GM21360 (cell line): ENCODE measurements around the gene ELMO1.

Experiments used
- ATAC-seq: cut with Tn5 transposase; IDR thresholded peaks from one replicate; pipeline ENCODE4 v1.9.1; 2021; ENCODE audit warnings: mild to moderate bottlenecking, moderate library complexity; ENCODE audit not compliant: unreplicated experiment

The ELMO1 gene

DNA sequence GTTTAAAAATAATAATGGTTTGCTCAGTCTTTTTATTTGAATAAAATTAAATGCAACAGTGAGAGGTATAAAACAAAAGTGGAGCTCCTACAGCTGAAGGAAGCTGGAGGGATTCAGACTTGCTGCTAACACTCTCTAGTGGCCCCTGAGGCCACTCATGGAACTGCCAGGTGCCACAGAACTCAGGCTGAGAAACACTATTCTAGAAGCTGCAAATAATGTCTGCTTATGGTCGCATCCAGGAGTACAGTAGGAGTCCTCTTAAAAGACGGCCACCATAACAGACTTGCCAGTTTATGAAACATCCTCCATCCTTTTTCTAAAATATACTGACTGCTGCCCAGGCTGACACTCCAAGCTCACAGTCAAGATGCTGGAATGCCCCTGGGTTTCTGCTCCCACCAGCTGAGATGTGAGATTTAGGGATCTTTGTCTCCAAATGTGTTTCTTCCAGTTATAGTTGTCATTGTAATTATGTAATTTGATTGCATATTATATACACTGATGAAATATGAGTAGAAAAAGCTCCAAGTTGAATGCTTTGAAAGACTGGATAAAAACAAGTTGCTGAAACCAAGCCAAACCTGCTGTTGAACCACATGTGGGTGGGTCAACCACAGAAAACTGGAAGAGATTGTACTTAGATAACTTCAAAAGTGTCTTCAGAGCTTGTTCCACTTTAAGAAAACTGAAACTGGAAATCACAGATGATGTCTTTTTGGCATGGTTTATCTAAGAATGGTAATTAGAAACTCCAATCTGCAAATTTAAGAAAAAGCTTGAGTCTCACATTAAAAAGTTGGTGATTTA, 510.7 kb downstream of the ELMO1 start:
- ATAC-seq, result no peak

DNA sequence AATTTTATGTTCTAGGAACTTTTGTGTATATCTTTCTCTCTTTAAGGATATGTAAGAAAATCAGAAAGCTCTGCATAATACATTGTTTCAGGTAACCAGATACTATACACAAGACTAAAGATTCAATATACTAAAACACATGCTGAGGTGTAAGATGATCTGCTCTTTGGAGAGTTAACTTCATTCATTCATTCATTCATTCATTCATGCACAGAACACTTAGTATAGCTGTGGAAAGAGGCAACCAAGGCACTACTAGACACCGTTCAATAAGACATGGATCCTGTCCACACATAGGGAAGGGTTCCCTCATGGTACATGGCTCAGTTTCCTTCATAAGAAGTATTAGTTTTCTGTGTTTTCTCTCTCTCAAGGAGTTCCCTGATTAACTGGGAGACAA, 516.8 kb downstream of the ELMO1 start:
- ATAC-seq, result no peak

DNA sequence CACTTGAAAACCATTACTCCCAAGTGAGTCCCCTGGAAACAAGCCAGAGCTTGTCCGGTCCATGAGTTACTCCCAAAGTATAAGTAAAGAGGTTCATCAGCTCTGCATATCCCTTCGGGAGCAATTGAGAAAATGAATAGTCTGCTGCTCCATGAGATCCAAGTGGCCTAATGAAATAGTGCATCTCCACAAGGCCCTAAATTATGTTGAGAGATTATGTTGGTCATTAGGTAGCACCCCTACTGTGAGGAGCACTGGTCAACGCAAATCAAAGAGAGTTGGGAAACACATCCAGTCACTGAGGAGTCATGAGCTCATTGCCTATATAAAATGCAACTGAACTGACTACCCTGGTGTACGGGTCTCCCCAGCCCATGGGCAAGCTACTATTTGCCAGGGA, 518.9 kb downstream of the ELMO1 start:
- ATAC-seq, result no peak

DNA sequence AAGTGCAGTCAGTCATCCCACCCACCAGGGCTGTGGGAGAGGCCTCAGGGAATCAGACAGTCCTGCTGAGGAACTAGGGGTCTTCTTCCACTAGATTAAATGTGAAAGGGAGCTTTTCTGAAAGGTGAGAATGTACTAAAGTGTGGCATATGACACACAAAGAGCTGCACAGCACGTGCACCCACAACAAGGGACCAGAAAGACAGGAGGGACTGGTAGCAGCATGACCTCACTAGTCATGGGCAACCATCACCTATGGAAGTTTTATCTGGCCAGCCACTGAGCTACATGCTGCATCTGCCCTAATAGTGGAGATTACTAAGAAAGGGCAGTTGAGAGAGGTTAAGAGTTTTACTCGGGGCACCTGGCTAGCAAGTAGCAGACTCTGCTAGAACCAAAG, 519.9 kb downstream of the ELMO1 start:
- ATAC-seq, result no peak

DNA sequence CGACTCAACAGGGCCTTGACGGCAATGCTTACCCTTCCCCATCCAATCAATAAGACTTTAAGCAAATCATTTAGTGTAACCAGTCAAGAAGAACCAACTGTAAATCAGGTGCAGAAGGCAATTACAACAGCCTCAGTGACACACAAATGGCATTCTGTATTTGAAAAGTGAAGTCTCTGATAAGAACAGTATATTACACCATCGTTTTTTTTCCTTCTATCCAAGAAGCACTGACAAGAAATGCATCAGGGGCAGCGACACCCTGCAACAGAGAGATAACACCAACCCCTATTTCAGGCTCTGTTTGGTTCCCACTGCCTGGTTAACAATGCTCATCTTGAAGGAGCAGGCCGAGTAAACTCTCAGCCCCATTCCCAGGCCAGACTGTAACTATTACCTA, 520.4 kb downstream of the ELMO1 start:
- no peak for ATAC-seq

DNA sequence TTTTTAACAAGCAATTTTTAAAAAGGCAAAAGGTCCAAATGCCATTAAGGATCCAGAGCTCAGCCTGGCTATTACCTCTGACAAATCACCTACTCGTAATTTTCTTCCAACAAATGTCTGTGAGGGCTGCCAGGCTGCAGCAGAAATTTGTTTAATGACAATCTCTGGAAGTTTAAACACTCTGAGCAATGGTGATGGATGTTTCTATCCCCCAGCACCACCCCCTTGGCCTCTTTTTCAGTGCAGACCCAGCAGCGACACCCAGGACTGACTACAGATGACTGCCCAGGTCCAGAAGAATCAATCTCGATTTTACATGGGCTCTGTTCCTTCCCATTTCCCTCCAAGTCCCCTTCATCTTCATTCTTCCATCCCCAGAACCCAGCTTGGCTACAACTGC, 523.0 kb downstream of the ELMO1 start:
- no peak for ATAC-seq

DNA sequence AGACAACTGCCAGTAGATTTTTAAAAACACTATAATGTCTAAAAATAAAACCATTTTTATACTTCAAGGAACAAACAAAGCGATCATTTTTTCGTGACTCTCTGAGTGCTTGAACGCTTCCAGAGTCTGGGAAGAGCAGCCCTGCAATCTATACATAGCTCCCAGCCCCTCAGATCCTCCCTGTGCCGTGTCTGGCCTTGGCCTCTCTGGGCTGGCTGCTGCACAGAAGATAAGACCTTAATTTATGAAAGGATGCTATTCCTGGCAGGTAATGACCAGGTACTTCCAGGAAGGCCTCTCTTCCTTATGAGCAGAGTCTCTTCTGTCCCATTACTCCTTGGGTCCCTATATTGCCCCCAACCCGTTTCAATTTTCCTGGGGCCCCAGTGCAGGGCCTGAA, 523.5 kb downstream of the ELMO1 start:
- ATAC-seq, result no peak

DNA sequence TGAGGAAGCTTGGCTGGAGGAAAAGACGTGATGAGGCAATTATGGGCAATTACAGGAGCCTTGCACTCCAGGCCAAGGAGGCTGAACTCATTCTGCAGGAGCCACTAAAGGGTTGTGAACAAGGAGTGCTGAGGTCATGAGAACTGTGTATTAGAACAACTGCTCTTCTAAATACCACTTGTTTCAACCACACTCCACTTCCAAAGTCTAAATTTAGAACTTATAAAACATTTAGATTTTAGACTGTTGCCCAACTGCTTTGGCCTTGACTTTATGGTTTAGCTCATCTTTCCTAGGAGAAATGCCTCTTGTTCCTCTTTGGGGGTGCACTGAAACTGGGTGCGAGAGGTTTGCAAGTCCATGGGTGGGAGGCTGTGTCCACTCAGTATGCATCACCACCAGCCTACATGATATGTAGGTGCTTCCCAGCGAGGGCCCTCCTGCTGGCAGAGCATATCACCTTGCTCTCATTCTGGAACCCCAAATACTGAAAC, 524.7 kb downstream of the ELMO1 start:
- ATAC-seq, result no peak

DNA sequence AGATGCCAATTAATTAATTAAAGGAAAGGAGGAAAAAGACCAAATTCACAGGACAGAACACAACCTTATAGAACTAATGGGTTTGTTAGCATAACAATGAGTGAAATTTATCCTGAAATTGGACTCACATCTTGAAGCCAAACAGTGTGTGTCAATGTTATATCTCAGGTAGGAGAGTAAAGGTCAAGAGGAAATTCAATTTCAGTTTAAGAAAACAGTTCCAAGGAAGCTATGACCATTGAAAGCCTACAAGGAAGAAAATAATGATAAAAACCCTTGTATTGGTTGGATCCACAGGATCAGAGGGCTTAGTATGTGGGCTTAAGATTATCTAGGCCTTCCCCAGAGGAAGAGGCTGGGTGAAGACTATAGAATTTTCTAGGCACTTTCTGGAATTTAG, 525.5 kb downstream of the ELMO1 start:
- ATAC-seq, result no peak

DNA sequence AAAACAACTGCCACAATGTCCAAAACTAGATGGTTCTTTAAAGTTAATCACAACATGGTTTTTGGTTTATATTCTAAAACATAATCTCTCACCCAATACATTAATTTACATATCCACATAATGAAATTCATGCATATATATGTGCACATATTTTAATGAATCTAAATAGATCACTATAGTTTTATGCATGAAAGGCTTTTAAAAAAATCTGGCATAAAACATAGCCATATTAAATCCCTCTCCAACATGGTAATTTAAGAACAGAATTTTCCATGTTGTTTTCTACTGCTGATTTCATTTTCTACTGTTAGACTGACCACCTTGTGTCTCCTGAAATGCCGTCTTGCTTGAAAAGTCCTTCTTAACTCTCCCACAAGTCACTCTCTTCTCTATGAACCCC, 528.2 kb downstream of the ELMO1 start:
- ATAC-seq, result no peak

DNA sequence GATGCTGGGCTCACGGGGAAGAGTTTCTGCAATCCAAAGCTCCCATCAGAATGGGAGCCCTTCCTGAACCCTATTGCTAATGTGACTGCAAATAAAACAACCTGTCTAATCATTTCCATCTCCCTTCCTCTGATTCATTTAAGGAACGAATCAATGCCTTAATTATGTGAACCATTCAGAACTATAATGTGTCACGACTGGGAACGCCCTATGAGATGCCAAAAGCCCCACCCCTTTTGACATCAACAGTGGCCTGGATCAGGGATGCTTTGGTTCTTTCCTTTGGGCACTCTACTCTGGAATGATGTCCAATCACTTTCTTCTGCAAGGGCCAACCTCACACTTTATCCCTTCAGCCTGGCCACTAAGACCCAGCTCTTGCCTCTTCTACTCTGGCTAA, 528.9 kb downstream of the ELMO1 start:
- no peak for ATAC-seq

DNA sequence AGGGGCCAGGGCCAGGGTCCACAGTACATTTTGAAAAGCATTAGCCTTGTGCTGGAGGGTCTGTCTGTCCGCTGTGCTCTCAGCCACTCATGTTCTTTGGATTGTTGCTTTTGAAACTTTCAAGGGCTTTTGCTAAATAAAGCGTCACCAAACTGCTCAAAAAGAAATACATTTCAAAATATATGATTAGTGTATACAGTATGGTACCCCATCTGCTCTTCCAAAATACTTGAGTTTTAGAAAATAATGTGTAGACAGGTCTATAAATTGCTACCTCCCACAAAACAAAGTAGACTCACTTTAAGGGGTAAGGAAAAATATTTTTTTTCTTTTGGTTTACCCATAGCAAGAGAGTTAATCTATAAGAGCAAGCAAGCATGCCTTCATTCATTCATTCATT, 530.1 kb downstream of the ELMO1 start:
- no peak for ATAC-seq

DNA sequence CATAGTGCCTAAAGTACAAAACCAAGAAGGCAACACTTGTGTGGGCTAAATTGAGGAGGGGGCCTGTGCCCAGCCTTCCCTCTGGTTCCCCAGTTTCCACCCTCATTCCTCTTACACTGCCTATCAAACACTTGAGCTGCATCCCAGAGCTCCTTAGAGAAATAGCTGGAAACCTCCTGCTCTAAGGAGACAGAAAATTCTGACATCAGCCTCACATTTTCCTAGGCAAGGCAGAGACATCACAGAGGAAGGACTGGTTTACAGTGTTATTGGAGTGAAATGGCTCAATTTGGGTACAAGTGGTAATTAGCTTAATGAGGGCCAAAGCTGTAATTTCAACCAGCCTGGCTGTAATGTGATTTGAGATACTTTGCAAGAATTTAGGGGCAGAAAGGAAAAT, 532.0 kb downstream of the ELMO1 start:
- ATAC-seq, result no peak

DNA sequence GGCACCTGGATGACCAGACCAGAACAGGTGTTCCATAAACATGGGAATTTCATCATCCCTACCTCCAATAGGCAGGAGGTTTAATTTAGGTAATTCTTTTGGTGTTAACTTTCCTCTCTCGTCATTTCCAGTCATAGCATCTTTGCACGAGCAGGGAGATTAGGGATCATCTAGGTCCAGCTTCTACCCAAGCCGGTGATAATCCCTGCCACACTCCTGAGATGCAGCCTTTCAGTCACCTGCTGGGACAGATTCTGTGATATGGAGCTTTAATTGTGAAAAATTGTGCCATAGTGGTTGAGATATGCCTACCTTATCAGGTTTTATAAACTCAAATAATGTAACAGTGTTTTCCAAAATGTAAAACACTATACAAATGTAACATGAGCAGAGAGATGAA, 532.5 kb downstream of the ELMO1 start:
- ATAC-seq, result no peak

DNA sequence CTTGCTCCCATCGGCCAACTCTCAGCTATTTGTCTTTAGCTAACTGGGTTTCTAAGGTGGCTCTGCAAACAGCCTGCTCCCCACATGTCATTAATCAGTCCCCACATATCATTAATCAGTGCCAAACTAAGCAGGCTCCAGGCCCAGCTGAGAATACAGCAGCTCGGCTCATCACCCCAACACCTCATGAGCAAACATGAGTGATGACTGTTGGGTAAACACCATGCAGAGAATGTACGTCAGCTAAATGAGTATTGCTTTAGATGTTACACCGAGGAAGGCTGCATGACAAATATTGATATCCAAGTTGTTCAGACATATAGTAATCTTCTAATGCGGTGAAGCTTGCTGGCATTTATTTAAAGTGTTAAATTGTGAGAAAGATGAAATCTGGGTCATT, 536.9 kb downstream of the ELMO1 start:
- ATAC-seq, result no peak

DNA sequence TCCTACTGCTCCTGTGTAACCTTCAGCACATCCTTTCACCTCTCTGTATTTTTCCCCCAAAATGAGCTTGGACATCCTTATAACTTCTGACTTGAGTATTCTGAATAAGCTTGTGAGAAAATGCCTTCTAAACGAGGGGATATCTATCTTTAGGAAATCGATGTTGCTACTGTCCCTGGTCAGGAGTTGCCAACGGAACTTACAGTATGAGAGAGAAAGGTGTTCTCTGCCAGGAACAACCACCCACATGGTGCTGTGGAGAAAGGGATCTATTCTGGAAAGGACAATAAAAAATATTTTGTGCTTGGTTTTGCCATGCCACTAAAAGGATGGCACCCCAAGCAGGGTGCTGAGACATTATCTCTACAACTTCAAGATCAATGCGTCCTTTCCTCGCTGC, 537.8 kb downstream of the ELMO1 start:
- ATAC-seq, result no peak

DNA sequence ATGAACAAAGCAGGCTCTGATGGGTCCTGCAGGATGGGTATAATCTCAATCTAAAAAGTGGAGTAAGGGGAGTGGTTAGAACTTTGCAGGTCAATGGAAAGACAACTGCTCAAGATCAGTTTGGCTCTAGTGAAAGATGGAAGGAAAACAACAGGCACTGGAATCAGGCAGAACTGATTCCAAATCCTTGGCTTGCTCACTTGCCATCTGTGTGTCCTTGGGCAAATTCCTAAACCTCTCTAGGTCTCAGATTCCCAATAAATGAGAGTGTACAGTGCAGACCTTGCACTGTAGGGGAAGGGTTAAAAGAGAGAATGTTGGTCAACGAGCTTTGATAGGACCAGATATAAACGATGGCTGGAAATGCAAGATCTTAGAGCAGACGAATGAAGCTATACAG, 538.3 kb downstream of the ELMO1 start:
- ATAC-seq, result no peak

DNA sequence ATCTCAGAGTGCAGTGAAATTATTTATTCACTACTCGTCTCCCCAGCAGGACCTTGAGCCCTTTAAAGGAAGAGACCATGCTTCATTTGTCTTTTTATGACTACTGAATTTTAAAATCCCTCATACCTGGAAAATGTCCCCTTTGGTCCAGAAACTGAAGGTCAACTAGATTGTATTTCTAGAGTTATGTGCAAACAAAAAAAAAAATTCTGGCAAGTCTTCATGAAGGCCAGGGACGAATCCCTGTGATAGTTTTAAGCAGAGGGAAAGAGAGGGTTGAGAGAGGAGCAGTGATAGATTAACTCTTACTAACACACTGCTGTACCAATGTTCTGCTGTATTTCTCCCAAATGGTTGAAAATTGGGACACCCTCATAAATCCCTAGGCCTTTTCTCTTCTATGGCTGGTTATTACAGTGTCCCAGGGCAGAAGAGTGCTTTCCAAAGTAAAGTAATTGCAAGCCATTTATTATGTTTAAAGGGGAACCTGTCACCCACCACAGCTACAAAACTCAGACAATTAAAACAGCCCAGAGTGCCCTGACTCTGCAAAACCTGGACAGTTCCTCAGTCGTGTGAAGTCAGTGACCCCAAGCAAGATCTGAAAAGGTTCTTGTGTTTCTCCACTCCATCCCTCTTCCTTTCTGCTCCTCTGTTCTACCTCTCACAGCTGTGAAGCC, 541.6 kb downstream of the ELMO1 start:
- no peak for ATAC-seq

DNA sequence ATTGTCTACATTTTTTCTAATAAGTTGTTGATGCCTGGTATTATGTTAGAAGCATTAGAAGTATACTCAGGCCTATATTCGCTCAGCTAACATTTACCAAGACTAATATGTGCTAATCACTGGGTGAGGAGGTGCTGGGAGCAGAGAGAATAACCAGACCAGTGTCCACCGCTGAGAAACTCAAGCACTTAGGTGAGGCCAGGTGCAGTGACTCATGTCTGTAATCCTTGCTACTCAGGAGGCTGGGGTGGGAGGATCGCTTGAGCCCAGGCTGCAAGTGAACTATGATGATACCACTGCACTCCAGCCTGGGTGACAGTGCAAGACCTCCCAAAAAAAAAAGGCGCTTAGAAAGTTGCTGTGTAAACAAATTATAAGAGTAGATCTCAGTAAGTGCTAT, 542.2 kb downstream of the ELMO1 start:
- no peak for ATAC-seq

DNA sequence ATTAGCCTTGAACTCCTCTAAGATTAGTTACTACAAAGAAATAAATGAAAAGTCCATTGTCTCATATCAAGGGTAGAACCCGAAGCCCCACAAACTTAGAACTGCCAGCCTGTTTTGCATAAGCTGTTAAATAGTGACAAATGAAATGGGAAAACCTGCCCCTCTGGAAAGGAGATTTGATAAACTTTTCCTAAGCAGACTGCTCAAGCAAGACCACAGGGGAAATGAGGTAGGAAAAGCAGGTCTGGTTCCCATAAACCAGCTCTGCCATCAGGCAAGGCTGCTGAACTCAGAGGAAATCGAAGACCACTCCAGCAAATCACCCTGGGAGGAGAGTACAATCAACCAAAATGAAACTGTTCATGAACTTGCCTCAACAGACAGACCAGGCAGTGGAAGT, 542.8 kb downstream of the ELMO1 start:
- ATAC-seq, result no peak

DNA sequence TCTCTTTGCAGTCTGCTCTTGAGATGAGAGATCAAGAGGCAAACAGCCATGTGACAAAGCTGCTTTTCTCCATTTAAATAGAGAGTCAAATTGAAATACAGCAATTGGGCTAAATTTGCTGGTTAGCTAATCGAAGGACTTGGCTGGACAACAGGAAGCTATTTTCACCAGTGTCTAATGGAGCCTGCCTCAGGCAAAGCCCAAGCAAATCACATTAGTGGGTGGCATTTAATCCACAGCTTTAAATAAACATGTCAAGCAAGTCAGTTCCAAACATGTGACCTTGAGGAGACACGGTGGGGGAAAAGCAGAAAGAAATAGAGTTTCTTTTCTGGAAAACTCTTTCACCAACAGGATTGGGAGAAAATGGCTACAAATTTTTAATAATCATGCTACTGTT, 543.9 kb downstream of the ELMO1 start:
- no peak for ATAC-seq

DNA sequence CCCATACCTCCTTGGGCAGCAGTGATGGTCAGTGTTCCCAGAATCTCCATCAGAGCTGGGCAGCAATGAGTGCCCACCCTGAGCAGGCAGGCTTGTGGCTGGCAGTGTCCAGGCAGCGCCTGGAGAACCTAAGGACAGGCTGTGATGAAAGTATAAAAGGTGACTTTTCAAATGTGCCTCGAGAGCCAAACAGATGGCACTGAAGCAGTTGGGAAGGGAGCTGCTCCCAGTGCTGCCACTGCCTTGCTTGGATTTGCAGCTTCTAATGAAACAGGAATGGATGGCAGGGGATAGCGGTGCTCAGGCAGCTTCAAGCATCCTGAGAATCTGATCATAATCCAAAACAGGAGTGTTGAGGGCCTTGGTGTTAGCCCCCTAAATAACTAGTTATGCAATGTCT, 544.6 kb downstream of the ELMO1 start:
- no peak for ATAC-seq
